Measurements from ENCODE around the gene POU2F2. TPM values are rescaled to one million over a fixed set of nuclear protein-coding genes. Genes with fewer than 3 reads are reported as not detected.

POU2F2 gene
- total and polyA plus RNA-seq, 7 donors = 0.14 to 0.86 (median 0.43) TPM

- Histone ChIP-seq H3K36me3 (ENCODE audit: insufficient read depth in 1 of 2, low read depth in 1 of 2) (no peaks in the 10 kb centered on the region), H3K27me3 (ENCODE audit: insufficient read depth in 3 of 3, low read length in 2 of 3) (peaks cover 0 to 53% (median 19%) of the 10 kb centered on the region in 3 donors), H3K27ac (no peak overlapping the region), H3K4me3 (no peak overlapping the region), H3K9me3 (no peaks in the 10 kb centered on the region), H3K4me1 (peaks cover 4% of the 10 kb centered on the region)
- DNase-seq = no peak
- ATAC-seq = no peak
- WGBS, 3 donors = 75 to 79% (median 78%) methylated on average over 5 of the region's 5 CpGs
- intact Hi-C loops (cut with DNase I) = no loop called here
- TF ChIP-seq CTCF (IDR thresholded peaks at IDR 0.05) = no peak
Observed at GRCh38 chr19:42173695-42174094, 41.4 kb upstream of the POU2F2 start.

DNA sequence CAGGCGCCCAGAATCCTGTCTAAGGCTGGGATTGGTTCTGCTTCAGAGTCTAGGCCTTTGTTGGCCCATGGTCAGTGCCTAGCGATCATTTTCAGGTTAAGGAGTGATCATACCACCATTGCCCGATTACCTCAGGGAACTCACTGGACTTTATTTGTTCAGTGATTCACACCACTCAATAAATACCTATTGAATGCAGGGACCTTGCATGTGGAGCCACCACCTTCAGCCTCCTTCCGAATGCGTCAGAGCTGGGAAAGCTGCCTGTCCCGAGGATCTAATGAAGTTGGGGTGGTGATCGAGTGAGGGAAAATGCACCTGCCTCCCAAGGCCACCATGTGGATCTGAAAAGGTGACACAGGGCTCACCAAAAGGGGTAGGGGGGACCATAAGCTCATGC lies 40.0 kb upstream of the POU2F2 start:
- 85 to 96% (median 88%) methylated on average over 7 of the region's 7 CpGs for WGBS, 3 donors
- ATAC-seq (no peak), DNase-seq (no peak)
- H3K4me1 ChIP-seq = peaks cover 4% of the 10 kb centered on the region
- peaks cover 0 to 38% (median 19%) of the 10 kb centered on the region in 3 donors for H3K27me3 ChIP-seq (ENCODE audit: insufficient read depth in 3 of 3, low read length in 2 of 3)
- H3K36me3 ChIP-seq (ENCODE audit: insufficient read depth in 1 of 2, low read depth in 1 of 2) = no peaks in the 10 kb centered on the region
- H3K4me3 ChIP-seq = no peak overlapping the region
- intact Hi-C loops (cut with DNase I) = no loop called here
- H3K27ac ChIP-seq = no peak overlapping the region
- no peak for TF ChIP-seq CTCF (IDR thresholded peaks at IDR 0.05)
- no peaks in the 10 kb centered on the region for H3K9me3 ChIP-seq

GRCh38 chr19:42170715-42171114 lies 38.5 kb upstream of the POU2F2 start:
- H3K9me3 ChIP-seq = no peaks in the 10 kb centered on the region
- TF ChIP-seq CTCF (IDR thresholded peaks at IDR 0.05) = no peak

GRCh38 chr19:42169486-42170413 lies 37.5 kb upstream of the POU2F2 start:
- no peak for TF ChIP-seq CTCF (IDR thresholded peaks at IDR 0.05)
- Histone ChIP-seq H3K4me1 (no peaks in the 10 kb centered on the region), H3K4me3 (no peak overlapping the region), H3K27me3 (ENCODE audit: insufficient read depth in 3 of 3, low read length in 2 of 3) (peaks cover 0 to 18% (median 5%) of the 10 kb centered on the region in 3 donors), H3K36me3 (ENCODE audit: insufficient read depth in 1 of 2, low read depth in 1 of 2) (no peaks in the 10 kb centered on the region), H3K27ac (no peak overlapping the region), H3K9me3 (no peaks in the 10 kb centered on the region)
- no peak for ATAC-seq
- DNase-seq = no peak
- 75 to 78% (median 76%) methylated on average over 19 of the region's 19 CpGs for WGBS, 3 donors
- intact Hi-C loops (cut with DNase I) = no loop called here

More at GRCh38 chr19:42170715-42171114, 38.5 kb upstream of the POU2F2 start:
- Histone ChIP-seq H3K27ac (no peak overlapping the region), H3K27me3 (ENCODE audit: insufficient read depth in 3 of 3, low read length in 2 of 3) (peaks cover 0 to 28% (median 12%) of the 10 kb centered on the region in 3 donors), H3K36me3 (ENCODE audit: insufficient read depth in 1 of 2, low read depth in 1 of 2) (no peaks in the 10 kb centered on the region), H3K4me1 (no peaks in the 10 kb centered on the region), H3K4me3 (no peak overlapping the region)
- DNase-seq (no peak), ATAC-seq (no peak)
- whole genome bisulfite sequencing, 3 donors = 67 to 86% (median 74%) methylated on average over 16 of the region's 16 CpGs
- intact Hi-C loops (cut with DNase I) = no loop called here

All from psoas muscle (tissue), 8 donors.